Mesodermal cell (in vitro differentiated cells): ENCODE data around the gene SLC43A2.

Experiments
- H3K27ac ChIP-seq: 2 replicates; pipeline ENCODE4 v1.7.0; 2013; ENCODE audit warnings: mild to moderate bottlenecking, low read depth, low read length, moderate library complexity; ENCODE audit not compliant: severe bottlenecking
- H3K36me3 ChIP-seq: 2 replicates; pipeline ENCODE4 v1.7.1; 2013; ENCODE audit warnings: mild to moderate bottlenecking, low read length, moderate library complexity; ENCODE audit not compliant: control insufficient read depth, insufficient read depth
- H3K4me1 ChIP-seq: one replicate; pipeline ENCODE4 v1.7.1; 2013; ENCODE audit warnings: mild to moderate bottlenecking, low read length; ENCODE audit not compliant: insufficient read depth, control insufficient read depth, poor library complexity, severe bottlenecking
- H3K4me3 ChIP-seq: 2 replicates; pipeline ENCODE4 v1.7.0; 2013; ENCODE audit warnings: low read length, control low read depth, mild to moderate bottlenecking; ENCODE audit not compliant: insufficient read depth, poor library complexity, severe bottlenecking; ENCODE audit errors: extremely low read depth
- H3K9me3 ChIP-seq: 2 replicates; pipeline ENCODE4 v1.7.1; 2013; ENCODE audit warnings: mild to moderate bottlenecking, low read length, moderate library complexity; ENCODE audit not compliant: control insufficient read depth
- WGBS, 2 experiments: methylation state at CpG; one replicate each; pipeline ENCODE4 v1.1.5; 2013; ENCODE audit warnings: missing lambda C conversion rate in 2 of 2; ENCODE audit not compliant: insufficient coverage in 2 of 2; 5-methylcytosine and 5-hydroxymethylcytosine counted together

Gene SLC43A2

DNA sequence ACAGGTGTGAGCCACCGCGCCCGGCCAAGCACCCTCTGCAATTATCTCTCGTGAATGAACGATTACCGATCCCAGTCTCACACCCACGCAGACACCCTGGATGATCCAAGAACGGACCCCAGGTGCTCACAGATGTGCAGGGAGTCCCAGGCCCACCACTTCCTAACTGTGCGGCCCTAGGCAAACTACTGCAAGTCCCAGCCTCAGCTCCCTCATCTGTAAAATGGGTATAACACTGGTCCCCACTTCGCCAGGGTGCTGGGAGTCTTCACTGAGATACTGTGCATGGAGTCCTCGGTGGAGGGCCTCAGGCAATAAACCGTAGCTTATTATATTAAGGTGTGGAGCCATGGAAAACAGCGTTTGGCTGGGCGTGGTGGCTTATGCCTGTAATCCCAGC, 44.5 kb downstream of the SLC43A2 start:
- Histone ChIP-seq H3K9me3 (no peaks in the 10 kb centered on the region), H3K36me3 (peaks cover 3% of the 10 kb centered on the region), H3K4me3 (no peak overlapping the region), H3K27ac (no peak overlapping the region), H3K4me1 (peaks cover 14% of the 10 kb centered on the region)
- WGBS, 2 experiments, result 96 to 97% methylated on average over 11 to 14 of the region's 14 CpGs

DNA sequence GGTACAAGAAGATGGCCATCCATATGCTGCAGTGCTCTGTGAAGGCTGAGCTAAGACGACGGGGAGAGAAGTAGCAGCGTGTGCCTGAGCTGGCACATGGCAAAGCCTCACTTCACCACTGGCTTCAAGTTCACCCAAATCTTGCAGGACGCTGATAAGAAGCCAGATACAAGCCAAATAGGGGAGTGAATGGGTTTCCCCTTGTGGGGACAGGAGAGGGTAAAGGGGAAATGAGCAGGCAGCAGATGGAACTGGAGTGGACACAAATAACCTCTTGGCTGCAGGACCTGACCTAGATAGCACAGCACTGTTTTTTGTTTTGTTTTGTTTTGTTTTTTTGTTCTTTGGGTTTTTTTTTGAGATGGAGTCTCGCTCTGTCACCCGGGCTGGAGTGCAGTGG, 45.1 kb downstream of the SLC43A2 start:
- 84 to 94% methylated on average over 5 to 6 of the region's 6 CpGs for WGBS, 2 experiments
- H3K27ac ChIP-seq, result no peak overlapping the region
- H3K4me3 ChIP-seq, result no peak overlapping the region
- H3K36me3 ChIP-seq, result peaks cover 3% of the 10 kb centered on the region
- no peaks in the 10 kb centered on the region for H3K9me3 ChIP-seq
- H3K4me1 ChIP-seq, result peaks cover 14% of the 10 kb centered on the region

DNA sequence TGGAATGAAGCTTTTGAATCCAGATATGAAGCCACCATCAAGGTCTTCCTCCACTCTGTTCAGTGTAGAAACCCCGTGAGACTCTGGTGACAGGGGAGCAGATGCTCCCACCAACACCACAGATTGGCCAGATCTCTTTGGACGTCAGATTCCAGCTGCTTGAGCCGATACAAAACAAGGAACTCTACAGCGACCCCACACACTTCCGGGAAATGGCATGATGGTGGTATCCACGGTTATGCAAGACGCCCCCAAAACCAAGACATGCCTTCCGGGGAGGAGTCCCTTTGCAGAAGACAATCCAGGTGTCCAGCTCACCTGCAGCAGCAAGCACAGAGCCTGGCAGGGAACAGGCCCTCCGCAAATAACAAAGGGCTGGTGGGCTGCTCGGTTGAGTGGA, 46.3 kb downstream of the SLC43A2 start:
- Histone ChIP-seq H3K27ac (no peak overlapping the region), H3K4me3 (no peak overlapping the region), H3K36me3 (peaks cover 3% of the 10 kb centered on the region), H3K4me1 (peaks cover 19% of the 10 kb centered on the region), H3K9me3 (no peaks in the 10 kb centered on the region)
- WGBS, 2 experiments, result 89 to 93% methylated on average over 10 of the region's 10 CpGs

DNA sequence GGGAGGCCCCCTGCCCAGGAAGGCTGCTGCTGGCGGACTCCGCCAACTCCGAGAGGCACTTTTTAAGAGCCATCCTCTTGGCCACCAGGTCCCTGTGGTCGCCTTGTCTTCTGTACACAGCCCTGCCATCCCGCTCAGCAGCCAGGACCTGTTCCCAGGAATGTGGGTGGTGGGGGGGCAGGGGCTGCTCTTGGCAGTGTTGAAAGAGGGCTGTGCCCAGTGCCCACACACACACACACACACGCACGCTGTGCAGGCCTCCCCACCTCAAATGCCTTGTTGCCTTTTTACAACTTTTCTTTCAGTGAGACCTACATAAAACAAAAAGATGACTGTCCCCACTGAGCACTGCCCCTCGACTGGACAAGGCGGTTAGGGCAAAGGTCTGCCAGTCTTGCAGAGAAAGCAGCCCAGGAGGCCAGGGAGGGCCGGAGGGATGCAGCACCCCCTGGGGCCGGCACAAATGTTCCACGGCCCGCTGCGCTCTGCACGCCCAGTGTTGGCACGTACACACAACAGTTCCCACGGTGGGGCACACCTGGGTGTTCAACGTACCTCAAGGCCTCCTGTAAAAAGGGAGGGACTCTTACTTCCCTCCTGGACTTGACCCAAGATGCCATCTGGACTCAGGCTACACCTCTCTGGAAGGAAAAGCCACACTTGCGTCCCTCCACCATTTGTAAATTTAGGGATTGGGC, 47.5 kb downstream of the SLC43A2 start:
- H3K9me3 ChIP-seq, result no peaks in the 10 kb centered on the region
- H3K4me1 ChIP-seq, result peaks cover 19% of the 10 kb centered on the region
- peaks cover 3% of the 10 kb centered on the region for H3K36me3 ChIP-seq
- WGBS, 2 experiments, result 87% methylated on average over 15 to 17 of the region's 19 CpGs
- H3K27ac ChIP-seq, result no peak overlapping the region
- no peak overlapping the region for H3K4me3 ChIP-seq

DNA sequence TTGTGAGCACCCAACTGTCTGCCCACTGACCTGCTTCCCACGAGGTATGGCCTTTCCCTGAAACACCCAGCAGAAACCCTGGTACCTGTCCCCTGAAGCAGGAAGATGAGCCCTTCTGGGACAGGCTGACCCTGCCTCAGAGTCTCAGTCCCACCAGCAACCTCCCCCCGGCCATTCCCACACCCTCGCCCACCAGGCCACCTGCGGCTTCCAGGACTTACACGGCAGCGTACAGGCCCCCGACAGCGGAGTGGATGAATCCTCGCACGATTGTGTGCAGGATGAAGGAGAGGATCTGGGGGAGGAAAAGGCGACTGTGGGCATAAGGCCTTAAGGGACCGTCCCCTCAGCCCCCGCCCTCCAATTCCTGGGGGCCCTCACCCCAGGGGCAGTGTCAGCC, 50.6 kb downstream of the SLC43A2 start:
- Histone ChIP-seq H3K4me3 (no peak overlapping the region), H3K9me3 (no peaks in the 10 kb centered on the region), H3K27ac (no peak overlapping the region), H3K4me1 (peaks cover 30% of the 10 kb centered on the region), H3K36me3 (no peaks in the 10 kb centered on the region)
- WGBS, 2 experiments, result 89 to 95% methylated on average over 7 to 10 of the region's 13 CpGs

DNA sequence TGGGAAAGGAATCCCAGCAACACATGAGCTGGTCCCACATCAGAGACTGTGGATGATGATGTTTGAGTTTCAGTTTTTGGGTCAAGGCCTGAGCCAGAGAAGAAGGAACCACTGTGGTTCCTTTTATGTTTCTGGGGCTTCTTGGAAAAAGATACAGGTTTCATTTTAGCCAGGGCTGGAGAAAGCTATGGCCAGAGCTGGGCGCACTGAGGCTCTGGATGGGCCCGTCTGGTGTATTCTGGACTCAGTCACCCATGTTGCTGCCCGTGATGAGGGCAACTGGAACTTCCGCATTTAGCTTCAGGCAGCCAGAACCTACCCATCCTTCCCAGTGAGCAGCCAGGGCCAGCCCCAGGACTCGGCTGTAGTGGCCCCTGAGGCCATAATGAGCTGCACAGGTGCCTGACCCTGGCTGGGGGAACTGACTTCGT, 51.0 kb downstream of the SLC43A2 start:
- H3K4me1 ChIP-seq, result peaks cover 30% of the 10 kb centered on the region
- H3K36me3 ChIP-seq, result no peaks in the 10 kb centered on the region
- WGBS, 2 experiments, result 82 to 96% methylated on average over 6 of the region's 6 CpGs
- no peak overlapping the region for H3K27ac ChIP-seq
- no peaks in the 10 kb centered on the region for H3K9me3 ChIP-seq
- no peak overlapping the region for H3K4me3 ChIP-seq

DNA sequence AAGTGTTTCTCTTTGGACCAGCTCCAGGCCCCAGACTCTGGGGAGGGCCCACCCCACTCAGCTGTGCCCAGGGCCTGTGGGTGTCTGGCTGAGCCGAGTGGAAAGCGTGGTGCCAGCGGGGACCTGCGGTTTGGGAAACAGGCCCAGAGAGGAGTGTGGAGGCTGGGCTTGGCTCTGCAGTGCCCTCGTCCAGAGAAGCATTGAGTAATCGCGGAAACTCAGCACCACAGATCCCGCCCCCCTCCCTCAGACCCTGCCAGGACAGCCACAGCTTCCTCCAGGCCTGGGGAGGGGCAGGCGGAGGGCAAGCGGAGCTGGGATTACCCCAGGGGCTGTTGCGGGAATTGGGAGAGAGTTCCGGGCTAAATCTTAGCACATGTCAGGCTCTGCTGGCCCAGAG, 51.5 kb downstream of the SLC43A2 start:
- WGBS, 2 experiments, result 66 to 74% methylated on average over 6 to 10 of the region's 12 CpGs
- Histone ChIP-seq H3K9me3 (no peaks in the 10 kb centered on the region), H3K36me3 (no peaks in the 10 kb centered on the region), H3K27ac (no peak overlapping the region), H3K4me1 (peaks cover 30% of the 10 kb centered on the region), H3K4me3 (no peak overlapping the region)

DNA sequence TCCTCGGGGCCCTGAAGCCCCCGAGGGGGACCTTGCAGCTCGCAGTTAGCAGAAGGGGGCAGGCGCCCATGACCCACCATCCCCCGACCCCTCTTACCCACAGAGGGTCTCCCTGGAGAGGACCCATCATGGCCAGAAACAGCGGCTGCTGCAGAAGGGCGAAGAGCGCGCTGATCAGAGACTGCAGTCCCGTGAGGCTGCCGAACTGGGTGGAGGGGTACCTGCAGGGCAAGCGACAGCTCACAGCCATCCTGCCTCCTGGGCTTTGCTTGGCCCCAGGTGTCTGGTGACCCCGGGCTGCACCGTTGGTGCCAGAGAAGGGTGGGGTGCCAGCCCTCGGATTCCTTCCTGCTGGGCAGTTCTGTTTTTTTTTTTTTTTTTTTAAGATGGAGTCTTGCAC, 52.1 kb downstream of the SLC43A2 start:
- Histone ChIP-seq H3K27ac (no peak overlapping the region), H3K4me1 (peaks cover 30% of the 10 kb centered on the region), H3K4me3 (no peak overlapping the region), H3K36me3 (no peaks in the 10 kb centered on the region), H3K9me3 (no peaks in the 10 kb centered on the region)
- WGBS, 2 experiments, result 86 to 99% methylated on average over 5 to 9 of the region's 15 CpGs

DNA sequence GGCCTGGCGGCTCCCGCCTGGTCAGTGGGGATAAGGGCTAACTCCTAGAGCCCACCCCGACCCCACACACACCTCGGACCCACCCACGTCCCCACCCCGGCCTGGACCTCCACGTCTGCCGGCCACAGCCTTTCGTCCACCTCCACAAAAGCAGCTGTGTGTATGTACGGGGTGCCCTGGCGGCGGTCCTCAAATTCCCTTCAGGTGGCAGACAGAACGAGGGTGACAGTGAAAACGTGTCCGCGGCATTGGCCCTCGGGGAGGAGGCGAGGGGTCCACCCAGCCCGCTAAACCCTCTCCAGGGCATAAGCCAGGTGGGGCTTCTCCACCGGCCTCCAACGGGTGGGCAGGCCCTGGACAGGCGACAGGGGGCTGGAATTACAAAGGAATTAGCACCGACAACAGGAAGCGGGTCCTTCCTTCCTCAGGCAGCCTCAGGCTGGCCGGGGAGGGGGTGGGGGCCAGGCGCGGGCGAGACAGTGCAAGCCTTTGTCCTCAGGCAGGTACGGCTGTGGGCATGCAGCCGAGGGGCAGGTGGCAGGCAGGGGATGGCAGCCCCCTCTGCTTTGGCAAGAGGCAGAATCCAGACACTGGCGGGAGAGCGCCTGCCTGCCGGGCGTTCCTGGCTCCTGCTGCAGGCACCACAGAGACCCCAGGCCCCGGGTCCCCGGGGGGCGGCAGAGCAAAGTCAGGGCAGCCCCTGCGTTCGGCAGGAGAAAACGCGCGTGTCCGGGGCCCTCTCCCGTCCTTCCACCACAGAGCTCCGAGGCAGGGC, 53.8 kb downstream of the SLC43A2 start:
- 57 to 61% methylated on average over 37 to 44 of the region's 45 CpGs for WGBS, 2 experiments

DNA sequence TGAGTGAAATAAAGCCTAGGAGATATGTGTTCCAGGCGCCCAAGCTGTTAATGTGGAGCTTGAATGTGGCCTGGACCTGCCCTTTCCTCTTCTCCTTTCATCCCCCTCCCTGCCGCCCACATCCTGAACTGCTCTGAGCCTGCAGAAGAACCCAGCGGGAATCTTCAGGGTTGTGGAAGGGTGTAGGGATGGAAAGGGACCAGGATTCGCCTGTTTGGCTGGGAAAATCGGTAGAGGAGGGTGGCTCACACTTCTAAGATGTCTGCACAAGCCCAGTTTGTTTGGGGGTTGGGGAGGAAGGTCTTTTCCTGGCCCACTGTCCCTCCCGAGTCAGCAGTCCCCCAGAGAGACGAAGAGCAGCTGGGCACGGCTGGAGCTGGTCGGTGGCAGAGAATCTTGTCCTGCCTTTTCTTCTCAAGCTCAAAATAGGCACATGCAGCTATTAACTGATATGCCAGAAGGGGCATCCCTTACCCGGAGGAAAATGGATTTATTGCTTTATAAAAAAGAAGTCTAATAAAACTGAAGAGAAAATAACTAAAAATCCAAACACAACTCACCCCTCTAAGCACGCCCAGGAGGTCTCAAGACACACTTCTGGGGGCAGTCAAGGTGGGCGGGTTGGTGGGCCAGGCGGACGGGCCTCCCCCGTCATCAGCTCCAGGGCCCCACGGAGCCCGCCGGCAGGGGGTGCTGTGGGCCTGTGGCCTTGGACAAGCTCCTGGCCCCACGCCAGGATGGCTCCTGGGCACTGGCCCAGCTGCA, 54.5 kb downstream of the SLC43A2 start:
- Histone ChIP-seq H3K9me3 (no peaks in the 10 kb centered on the region), H3K4me3 (no peak overlapping the region), H3K27ac (no peak overlapping the region), H3K36me3 (no peaks in the 10 kb centered on the region), H3K4me1 (peaks cover 30% of the 10 kb centered on the region)
- WGBS, 2 experiments, result 47 to 54% methylated on average over 2 to 13 of the region's 19 CpGs

More for the DNA sequence above, 53.8 kb downstream of the SLC43A2 start:
- Histone ChIP-seq H3K4me3 (no peak overlapping the region), H3K27ac (no peak overlapping the region), H3K9me3 (no peaks in the 10 kb centered on the region), H3K4me1 (peaks cover 30% of the 10 kb centered on the region), H3K36me3 (no peaks in the 10 kb centered on the region)
